Measurements from ENCODE around the gene RIT2. TPM values are rescaled to one million over a fixed set of nuclear protein-coding genes. Genes with fewer than 3 reads are reported as not detected.

The RIT2 gene
- total RNA-seq, 1 experiment from 2014 or later, result 1.5 TPM

- Mint-ChIP-seq H3K4me1 (peaks cover 14% of the 10 kb centered on the region), H3K9me3 (peaks cover 3% of the 10 kb centered on the region; the same call in 1 of the 2 replicates), H3K4me3 (no peak overlapping the region), H3K36me3 (no peaks in the 10 kb centered on the region), H3K27ac (no peak overlapping the region), H3K27me3 (ENCODE audit: low read depth) (no peaks in the 10 kb centered on the region)
- TF ChIP-seq NFATC4 (CRISPR knock-in tag; IDR thresholded peaks at IDR 0.05) (no peak), PRRX2 (CRISPR knock-in tag; IDR thresholded peaks at IDR 0.05) (no peak), ZNF263 (CRISPR knock-in tag; IDR thresholded peaks at IDR 0.05; ENCODE audit: low read depth) (no peak), ZNF671 (CRISPR knock-in tag; IDR thresholded peaks at IDR 0.05) (no peak), NFYB (CRISPR knock-in tag; conservative IDR thresholded peaks at IDR 0.05; ENCODE audit: low read depth) (no peak), SMAD3 (CRISPR knock-in tag; IDR thresholded peaks at IDR 0.05; ENCODE audit: borderline replicate concordance) (no peak), JAZF1 (CRISPR knock-in tag; IDR thresholded peaks at IDR 0.05) (no peak), RORB (CRISPR knock-in tag; IDR thresholded peaks at IDR 0.05) (no peak), TEAD4 (CRISPR knock-in tag; IDR thresholded peaks at IDR 0.05) (no peak), EMX1 (CRISPR knock-in tag; IDR thresholded peaks at IDR 0.05) (no peak), NR2C2 (CRISPR knock-in tag; IDR thresholded peaks at IDR 0.05) (no peak), CREB1 (CRISPR knock-in tag; IDR thresholded peaks at IDR 0.05) (no peak), E2F4 (CRISPR knock-in tag; IDR thresholded peaks at IDR 0.05; ENCODE audit: borderline replicate concordance, low read depth) (no peak)
- TF ChIP-seq, protein P1, sequence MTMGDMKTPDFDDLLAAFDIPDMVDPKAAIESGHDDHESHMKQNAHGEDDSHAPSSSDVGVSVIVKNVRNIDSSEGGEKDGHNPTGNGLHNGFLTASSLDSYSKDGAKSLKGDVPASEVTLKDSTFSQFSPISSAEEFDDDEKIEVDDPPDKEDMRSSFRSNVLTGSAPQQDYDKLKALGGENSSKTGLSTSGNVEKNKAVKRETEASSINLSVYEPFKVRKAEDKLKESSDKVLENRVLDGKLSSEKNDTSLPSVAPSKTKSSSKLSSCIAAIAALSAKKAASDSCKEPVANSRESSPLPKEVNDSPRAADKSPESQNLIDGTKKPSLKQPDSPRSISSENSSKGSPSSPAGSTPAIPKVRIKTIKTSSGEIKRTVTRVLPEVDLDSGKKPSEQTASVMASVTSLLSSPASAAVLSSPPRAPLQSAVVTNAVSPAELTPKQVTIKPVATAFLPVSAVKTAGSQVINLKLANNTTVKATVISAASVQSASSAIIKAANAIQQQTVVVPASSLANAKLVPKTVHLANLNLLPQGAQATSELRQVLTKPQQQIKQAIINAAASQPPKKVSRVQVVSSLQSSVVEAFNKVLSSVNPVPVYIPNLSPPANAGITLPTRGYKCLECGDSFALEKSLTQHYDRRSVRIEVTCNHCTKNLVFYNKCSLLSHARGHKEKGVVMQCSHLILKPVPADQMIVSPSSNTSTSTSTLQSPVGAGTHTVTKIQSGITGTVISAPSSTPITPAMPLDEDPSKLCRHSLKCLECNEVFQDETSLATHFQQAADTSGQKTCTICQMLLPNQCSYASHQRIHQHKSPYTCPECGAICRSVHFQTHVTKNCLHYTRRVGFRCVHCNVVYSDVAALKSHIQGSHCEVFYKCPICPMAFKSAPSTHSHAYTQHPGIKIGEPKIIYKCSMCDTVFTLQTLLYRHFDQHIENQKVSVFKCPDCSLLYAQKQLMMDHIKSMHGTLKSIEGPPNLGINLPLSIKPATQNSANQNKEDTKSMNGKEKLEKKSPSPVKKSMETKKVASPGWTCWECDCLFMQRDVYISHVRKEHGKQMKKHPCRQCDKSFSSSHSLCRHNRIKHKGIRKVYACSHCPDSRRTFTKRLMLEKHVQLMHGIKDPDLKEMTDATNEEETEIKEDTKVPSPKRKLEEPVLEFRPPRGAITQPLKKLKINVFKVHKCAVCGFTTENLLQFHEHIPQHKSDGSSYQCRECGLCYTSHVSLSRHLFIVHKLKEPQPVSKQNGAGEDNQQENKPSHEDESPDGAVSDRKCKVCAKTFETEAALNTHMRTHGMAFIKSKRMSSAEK (CRISPR knock-in tag; IDR thresholded peaks at IDR 0.05; ENCODE audit: borderline replicate concordance), result no peak
- TF ChIP-seq, protein P2, sequence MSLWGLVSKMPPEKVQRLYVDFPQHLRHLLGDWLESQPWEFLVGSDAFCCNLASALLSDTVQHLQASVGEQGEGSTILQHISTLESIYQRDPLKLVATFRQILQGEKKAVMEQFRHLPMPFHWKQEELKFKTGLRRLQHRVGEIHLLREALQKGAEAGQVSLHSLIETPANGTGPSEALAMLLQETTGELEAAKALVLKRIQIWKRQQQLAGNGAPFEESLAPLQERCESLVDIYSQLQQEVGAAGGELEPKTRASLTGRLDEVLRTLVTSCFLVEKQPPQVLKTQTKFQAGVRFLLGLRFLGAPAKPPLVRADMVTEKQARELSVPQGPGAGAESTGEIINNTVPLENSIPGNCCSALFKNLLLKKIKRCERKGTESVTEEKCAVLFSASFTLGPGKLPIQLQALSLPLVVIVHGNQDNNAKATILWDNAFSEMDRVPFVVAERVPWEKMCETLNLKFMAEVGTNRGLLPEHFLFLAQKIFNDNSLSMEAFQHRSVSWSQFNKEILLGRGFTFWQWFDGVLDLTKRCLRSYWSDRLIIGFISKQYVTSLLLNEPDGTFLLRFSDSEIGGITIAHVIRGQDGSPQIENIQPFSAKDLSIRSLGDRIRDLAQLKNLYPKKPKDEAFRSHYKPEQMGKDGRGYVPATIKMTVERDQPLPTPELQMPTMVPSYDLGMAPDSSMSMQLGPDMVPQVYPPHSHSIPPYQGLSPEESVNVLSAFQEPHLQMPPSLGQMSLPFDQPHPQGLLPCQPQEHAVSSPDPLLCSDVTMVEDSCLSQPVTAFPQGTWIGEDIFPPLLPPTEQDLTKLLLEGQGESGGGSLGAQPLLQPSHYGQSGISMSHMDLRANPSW (CRISPR knock-in tag; conservative IDR thresholded peaks at IDR 0.05; ENCODE audit: low read depth), result no peak
- TF ChIP-seq, protein P3, sequence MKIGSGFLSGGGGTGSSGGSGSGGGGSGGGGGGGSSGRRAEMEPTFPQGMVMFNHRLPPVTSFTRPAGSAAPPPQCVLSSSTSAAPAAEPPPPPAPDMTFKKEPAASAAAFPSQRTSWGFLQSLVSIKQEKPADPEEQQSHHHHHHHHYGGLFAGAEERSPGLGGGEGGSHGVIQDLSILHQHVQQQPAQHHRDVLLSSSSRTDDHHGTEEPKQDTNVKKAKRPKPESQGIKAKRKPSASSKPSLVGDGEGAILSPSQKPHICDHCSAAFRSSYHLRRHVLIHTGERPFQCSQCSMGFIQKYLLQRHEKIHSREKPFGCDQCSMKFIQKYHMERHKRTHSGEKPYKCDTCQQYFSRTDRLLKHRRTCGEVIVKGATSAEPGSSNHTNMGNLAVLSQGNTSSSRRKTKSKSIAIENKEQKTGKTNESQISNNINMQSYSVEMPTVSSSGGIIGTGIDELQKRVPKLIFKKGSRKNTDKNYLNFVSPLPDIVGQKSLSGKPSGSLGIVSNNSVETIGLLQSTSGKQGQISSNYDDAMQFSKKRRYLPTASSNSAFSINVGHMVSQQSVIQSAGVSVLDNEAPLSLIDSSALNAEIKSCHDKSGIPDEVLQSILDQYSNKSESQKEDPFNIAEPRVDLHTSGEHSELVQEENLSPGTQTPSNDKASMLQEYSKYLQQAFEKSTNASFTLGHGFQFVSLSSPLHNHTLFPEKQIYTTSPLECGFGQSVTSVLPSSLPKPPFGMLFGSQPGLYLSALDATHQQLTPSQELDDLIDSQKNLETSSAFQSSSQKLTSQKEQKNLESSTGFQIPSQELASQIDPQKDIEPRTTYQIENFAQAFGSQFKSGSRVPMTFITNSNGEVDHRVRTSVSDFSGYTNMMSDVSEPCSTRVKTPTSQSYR (CRISPR knock-in tag; IDR thresholded peaks at IDR 0.05), result no peak
- TF ChIP-seq, protein P4, sequence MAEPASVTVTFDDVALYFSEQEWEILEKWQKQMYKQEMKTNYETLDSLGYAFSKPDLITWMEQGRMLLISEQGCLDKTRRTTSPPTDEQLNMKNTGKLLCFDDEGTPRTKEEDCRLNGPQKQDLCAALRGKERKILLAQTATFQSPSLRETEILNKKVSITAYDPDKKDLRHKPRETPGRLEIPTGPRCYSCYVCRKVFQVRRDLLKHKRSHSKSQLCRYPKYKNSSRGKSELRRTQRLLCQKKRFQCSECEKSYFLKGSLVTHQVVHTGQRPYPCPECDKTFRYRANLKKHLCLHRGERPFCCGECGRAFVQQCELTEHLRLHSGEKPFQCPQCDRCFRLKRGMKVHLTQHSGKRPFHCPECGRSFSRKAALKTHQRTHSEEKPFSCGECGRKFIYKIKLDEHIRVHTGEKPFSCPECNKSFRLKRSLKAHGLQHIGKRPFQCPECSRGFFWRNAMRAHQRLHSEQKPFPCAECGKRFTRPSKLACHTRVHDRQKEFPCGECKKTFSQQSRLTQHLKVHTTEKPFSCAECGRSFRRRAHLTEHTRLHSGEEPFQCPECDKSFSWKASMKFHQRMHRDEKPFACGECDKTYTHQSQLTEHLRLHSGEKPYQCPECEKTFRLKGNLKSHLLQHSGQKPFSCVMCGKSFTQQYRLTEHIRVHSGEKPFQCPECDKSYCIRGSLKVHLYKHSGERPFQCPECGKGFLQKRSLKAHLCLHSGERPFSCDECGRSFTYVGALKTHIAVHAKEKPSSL (CRISPR knock-in tag; conservative IDR thresholded peaks at IDR 0.05), result no peak
- TF ChIP-seq, protein P5, sequence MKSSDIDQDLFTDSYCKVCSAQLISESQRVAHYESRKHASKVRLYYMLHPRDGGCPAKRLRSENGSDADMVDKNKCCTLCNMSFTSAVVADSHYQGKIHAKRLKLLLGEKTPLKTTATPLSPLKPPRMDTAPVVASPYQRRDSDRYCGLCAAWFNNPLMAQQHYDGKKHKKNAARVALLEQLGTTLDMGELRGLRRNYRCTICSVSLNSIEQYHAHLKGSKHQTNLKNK (CRISPR knock-in tag; IDR thresholded peaks at IDR 0.05), result no peak
- DNase-seq (ENCODE audit: low spot score) (no peak), ATAC-seq (no peak)
- ChIA-PET POLR2A (no interaction called here), CTCF (no interaction called here)
These were observed 313.8 kb downstream of the RIT2 start for GRCh38 chr18:42801706-42802105.

Data from WTC11 (cell line).